HG02973 (cell line): ENCODE data around the gene TYK2.

Experiments used
- ATAC-seq: cut with Tn5 transposase; IDR thresholded peaks from one replicate; pipeline ENCODE4 v1.9.1; 2021; ENCODE audit warnings: moderate library complexity; ENCODE audit not compliant: unreplicated experiment

TYK2 gene

GRCh38 chr19:10335352-10335985 lies 44.9 kb downstream of the TYK2 start:
- ATAC-seq = no peak

GRCh38 chr19:10334588-10335351 lies 45.6 kb downstream of the TYK2 start:
- ATAC-seq = no peak

GRCh38 chr19:10333758-10334587 lies 46.4 kb downstream of the TYK2 start:
- no peak for ATAC-seq

- ATAC-seq = peak; percentile 72
Observed at GRCh38 chr19:10332965-10333757, 47.2 kb downstream of the TYK2 start, which contains the start of gene RAVER1. Gene RAVER1, minus strand, starts transcription at chr19:10333529. Its CDS starts 22 bp downstream, at chr19:10333507.

GRCh38 chr19:10332158-10332964 lies 48.0 kb downstream of the TYK2 start:
- ATAC-seq = peak; percentile 2

GRCh38 chr19:10329555-10329954 lies 50.8 kb downstream of the TYK2 start:
- ATAC-seq = no peak

GRCh38 chr19:10328558-10329429 lies 51.6 kb downstream of the TYK2 start:
- ATAC-seq = no peak

- no peak for ATAC-seq
Observed at GRCh38 chr19:10327793-10328192, 52.6 kb downstream of the TYK2 start.

GRCh38 chr19:10325732-10326131 lies 54.6 kb downstream of the TYK2 start:
- no peak for ATAC-seq

- no peak for ATAC-seq
Observed at GRCh38 chr19:10321874-10322835, 58.2 kb downstream of the TYK2 start.

- no peak for ATAC-seq
Observed at GRCh38 chr19:10321417-10321797, 59.0 kb downstream of the TYK2 start.

GRCh38 chr19:10320602-10321416 lies 59.6 kb downstream of the TYK2 start:
- no peak for ATAC-seq

- ATAC-seq = no peak
Observed at GRCh38 chr19:10318807-10319682, 61.3 kb downstream of the TYK2 start.

- ATAC-seq = no peak
Observed at GRCh38 chr19:10317857-10318462, 62.4 kb downstream of the TYK2 start.

- ATAC-seq = no peak
Observed at GRCh38 chr19:10317045-10317856, 63.1 kb downstream of the TYK2 start.
